ENCODE results near the gene TEX19.

GRCh38 chr17:82382933-82383255, 23.8 kb downstream of the TEX19 start:
- TF ChIP-seq CTCF (IDR thresholded peaks at IDR 0.05) (no peak), POLR2A (IDR thresholded peaks at IDR 0.05) (no peak)
